Effector CD8-positive, alpha-beta T cell (primary cell): Measurements from ENCODE around the gene PRSS33.

ENCODE experiments used
- DNase-seq: peaks from one replicate; lab custom pipeline; 2025; lab: John Stamatoyannopoulos, UW

The PRSS33 gene

DNA sequence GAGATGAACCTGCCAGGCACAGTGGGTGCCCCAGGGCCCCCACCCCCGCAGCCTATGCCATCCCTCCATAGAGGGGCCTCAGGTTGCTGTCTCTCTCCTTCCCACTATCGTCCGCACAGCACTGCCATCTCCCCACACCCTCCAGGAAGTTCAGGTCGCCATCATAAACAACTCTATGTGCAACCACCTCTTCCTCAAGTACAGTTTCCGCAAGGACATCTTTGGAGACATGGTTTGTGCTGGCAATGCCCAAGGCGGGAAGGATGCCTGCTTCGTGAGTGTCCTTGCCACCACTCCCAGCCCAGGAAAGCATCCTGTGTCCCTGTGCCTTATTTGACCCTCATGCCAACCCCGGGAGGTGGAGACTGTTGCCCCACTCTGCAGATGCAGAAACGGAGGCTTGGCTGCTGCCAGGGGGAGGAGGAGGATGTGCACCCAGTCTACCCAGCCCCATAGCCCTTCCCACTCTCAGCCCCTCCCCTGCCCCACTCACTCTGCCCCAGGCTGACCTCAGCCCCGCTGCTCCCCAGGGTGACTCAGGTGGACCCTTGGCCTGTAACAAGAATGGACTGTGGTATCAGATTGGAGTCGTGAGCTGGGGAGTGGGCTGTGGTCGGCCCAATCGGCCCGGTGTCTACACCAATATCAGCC lies 33.6 kb upstream of the PRSS33 start:
- DNase-seq, result no peak

DNA sequence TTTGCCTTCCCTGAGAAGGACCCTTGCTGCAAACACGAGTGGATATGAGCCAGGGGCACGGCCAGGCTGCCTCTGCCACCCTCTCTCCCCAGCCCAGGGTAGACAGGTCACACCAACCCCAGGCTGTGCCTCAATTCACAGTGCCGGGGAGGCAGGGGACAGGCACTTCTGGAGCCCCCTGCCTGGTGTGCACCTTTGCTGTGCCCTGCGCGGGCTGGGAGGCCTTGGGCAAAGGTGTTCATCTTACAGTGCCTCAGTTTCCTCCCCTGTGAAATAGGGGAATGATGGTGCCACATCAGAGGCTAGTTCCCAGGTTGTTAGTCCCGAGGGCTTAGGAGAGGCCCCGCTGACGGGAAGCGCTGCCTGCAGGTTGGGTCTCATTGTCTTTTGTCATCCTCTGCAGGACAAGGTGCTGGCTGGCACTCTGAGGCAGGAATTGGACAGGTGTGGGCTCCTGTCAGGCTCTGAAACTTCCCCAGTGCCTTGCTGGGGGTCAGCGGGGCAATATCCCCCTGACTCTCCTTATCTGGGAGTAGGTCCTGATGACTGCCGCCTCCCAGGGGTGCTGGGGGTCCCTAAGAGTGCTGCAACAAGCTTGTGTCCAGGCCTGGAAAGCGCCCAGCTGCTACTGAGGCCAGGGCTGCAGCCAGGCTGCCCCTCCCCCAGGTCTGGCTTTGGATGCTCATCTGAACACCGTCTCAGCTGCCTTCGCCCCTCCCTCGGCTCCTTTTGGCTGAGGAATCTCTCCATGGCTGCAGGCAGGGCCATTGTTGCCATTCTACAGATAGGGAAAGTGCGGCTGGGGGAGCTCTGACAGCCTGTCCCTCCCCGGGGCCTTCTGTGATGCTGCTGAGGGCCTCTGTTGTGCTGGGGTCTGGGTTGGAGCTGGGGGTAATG lies 32.8 kb upstream of the PRSS33 start:
- DNase-seq, result no peak

- no peak for DNase-seq
Observed at GRCh38 chr16:2819179-2819938, 32.0 kb upstream of the PRSS33 start.

GRCh38 chr16:2818272-2818876 lies 31.0 kb upstream of the PRSS33 start:
- no peak for DNase-seq

- DNase-seq, result no peak
Observed at GRCh38 chr16:2817340-2818271, 30.2 kb upstream of the PRSS33 start.

GRCh38 chr16:2816751-2817339 lies 29.5 kb upstream of the PRSS33 start, which contains the start of gene PRSS21:
Gene PRSS21, plus strand, starts transcription at chr16:2817237. Its CDS starts 32 bp downstream, at chr16:2817269.
- peak; percentile 17 for DNase-seq

GRCh38 chr16:2815299-2815771 lies 28.0 kb upstream of the PRSS33 start:
- DNase-seq, result no peak

DNA sequence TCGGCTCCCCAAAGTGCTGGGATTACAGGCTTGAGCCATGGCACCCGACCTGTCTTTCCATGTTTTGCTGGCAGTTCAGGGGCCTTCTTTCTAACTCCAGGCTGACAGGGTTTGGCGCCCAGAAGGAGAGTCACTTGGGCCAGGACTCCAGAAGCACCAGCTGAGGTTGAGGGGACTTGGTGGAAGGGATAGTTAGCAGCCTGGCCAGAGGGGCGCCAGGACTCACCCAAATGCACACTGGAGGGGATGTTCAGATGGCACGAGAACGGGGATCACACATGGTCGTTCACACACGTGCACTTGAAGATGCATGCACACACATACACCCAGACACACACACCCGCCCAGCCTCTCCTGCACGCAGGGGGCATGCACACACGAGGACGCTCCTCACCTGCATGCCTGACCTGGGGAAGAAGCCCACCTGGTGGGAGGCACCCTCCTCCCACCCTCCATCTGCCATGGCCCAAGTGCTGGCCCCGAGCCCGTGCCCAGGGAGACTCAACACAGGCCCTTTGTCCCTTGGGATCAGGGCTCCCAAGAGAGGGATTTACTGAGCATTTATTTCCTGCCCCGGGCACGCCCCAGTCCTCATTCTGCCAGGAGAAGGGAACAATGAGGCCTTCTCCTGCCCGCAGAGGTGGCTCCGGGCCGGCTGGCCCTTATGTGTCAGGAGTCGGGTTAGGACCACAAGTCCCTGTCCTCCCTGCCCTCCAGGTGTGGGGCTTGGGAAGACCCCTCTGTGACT lies 27.4 kb upstream of the PRSS33 start:
- DNase-seq, result no peak

DNA sequence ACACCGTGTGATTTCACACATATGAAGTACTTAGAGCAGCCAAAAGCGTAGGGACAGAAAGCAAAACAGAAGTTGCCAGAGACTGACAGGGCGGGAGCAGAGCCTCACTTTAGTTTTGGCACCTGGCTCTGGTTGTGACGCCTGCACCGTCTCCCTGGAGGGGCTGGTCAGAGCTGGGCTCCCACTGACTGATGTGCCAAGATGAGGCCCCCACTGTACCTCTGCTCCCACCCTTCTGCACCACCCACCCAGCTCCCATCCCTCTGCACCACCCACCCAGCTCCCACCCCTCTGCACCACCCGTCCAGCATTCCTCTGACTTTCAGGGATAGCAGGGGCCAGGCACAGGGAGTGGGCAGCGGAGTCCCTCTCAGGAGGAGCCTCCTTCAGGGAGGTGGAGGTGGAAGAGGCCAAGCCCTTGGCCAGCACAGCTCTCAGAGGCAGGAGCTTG lies 26.4 kb upstream of the PRSS33 start:
- DNase-seq, result no peak

DNA sequence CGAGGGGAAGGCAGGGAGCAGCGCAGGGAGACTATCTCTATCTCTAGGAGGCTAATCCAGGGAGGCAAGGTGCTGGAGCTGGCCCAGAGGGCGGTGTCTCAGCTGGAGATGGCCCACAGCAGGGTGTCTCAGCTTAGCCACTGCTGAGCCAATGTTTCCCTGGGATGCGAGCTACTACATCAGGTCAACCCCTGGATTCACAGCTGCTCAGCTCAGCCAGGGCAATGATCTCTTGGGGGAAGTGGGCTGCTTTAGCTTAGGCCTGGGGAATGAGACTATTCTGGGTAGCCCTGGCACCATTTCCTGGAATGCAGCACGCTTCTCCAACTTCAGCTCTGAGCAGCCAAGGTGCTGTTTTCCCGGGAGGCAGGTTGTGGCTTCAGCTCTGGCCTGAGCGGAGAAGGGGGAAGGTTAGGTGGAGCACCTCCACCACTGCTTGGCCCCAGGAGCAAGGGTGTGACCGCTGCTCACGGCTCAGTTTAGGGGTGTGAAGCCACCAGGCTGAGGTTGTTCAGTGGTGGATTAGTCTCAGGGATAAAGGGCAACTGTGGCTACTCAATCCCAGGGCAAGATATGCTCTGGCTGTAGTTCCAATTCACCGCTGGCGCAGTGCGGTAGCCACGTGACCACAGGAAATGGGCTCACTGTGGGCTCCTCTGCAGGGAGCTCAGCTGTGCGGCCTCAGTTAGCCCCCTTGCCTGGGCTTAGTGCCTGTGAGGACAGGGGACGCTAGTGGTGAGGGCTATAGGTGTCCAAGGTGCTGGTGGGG lies 24.5 kb upstream of the PRSS33 start:
- no peak for DNase-seq

DNA sequence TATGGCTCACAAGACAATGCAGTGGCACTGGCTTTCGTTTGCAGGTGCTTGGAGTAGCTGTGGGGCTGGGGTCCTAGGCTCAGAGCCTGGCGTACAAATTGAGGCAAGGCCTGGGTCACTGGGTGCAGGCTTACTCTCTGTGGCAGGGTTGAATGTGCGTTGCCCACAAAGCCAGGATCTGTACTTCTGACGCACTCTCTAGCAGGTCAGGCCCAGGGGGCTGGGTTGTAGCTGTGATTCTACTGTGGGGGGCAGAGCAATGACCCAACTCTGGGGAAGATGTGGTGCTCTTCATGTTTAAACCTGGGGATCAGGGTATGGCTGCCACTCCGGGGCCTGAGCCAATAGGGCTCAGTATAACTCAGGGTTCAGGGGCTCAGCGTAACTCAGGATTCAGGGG lies 23.3 kb upstream of the PRSS33 start:
- no peak for DNase-seq

DNA sequence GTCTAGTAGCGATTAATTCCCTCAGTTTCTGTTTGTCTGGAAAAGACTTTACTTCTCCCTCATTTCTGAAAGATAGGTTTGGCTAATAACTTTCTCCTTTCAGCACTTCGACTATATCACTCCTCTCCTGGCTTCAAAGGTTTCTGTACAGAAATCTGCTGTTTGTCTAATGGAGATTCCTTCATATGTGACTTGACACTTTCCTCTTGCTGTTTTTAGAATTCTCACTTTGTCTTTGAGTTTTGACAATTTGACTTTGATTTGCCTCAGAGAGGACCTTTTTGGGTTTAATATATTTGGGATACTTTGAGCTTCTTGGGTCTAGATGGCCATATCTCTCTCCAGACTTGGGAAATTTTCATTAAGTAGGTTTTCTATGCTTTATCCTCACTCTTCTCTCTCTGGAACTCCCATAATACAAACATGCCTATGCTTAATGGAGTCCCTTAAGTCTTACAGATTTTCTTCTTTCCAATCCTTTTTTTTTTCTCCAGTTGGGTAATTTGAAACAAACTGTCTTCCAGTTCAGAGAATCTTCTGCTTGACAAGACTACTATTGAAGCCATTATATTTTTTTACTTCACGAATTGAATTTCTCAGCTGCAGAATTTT lies 21.9 kb upstream of the PRSS33 start:
- no peak for DNase-seq

GRCh38 chr16:2808181-2808580 lies 20.8 kb upstream of the PRSS33 start:
- no peak for DNase-seq

DNA sequence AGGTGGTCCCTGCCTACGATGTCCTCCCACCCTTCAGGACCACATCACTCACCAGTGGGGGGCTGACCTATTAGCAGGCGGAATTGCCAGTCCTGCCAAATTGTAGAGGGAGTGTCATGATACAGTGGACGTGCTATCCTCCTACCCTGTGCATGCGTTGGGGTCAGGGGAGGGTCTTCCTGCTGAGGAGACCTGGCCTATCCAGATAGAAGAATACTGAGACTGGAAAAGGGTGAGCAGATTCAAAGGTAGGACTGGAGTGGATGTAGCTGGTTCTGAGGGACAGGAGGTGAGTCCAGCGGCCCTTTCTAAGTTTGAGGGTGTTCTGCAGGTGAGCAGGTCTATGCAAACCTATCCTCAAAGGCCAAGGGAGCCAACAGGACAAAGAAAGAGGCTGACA lies 18.9 kb upstream of the PRSS33 start:
- no peak for DNase-seq

DNA sequence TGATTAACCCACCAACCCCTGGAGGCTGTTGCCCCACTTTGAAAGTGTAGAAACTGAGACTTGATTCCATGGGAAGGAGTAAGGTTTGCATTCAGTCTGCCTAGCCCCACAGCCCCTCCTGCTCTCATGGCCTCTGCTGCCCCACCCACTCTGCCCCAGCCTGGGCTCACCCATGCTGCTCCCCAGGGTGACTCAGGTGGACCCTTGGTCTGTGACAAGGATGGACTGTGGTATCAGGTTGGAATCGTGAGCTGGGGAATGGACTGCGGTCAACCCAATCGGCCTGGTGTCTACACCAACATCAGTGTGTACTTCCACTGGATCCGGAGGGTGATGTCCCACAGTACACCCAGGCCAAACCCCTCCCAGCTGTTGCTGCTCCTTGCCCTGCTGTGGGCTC lies 17.4 kb upstream of the PRSS33 start:
- DNase-seq, result no peak

- DNase-seq, result no peak
Observed at GRCh38 chr16:2803545-2804195, 16.3 kb upstream of the PRSS33 start.

DNA sequence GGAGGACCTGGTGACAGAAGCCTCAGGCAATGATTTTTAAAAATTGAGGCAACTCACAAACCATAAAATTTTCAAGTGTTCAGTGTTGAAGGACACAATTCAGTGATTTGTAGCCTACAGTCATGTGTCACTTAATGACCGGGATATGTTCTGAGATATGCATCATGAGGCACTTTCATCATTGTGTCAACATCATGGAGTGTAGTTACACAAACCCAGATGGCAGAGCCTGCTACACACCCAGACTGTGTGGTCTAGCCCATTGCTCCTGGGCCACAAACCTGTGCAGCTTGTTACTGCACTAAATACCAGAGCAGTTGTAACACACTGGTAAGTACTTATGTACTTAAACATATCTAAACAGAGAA lies 12.5 kb upstream of the PRSS33 start:
- DNase-seq, result no peak
